ENCODE results near the gene BRI3.

The BRI3 gene

DNA sequence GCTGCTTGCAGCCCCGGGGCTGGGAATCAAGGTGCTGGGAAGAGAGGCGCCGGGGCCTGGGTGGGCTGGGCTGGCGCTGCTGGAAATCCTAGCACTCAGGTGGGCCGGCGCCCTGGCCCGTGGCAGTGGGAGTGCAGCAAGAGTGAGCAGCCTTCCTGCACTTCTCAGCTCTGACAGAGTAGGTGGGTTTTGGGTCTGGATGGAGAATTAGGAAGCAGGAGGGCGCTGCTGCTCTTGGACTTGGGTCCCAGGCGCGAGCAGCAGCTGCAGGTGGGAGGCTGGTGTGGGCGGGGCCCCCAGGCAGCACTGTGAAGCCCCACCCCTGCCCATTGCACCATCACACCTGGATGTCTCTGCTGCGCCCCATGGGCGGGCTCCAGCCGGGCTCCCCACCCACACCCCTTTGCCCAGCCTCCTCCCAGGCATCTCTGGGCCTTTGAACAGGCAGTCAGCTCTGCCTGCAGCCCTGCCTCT, 6.0 kb downstream of the BRI3 start:
- no peak for DNase-seq (ENCODE audit: low read depth)

DNA sequence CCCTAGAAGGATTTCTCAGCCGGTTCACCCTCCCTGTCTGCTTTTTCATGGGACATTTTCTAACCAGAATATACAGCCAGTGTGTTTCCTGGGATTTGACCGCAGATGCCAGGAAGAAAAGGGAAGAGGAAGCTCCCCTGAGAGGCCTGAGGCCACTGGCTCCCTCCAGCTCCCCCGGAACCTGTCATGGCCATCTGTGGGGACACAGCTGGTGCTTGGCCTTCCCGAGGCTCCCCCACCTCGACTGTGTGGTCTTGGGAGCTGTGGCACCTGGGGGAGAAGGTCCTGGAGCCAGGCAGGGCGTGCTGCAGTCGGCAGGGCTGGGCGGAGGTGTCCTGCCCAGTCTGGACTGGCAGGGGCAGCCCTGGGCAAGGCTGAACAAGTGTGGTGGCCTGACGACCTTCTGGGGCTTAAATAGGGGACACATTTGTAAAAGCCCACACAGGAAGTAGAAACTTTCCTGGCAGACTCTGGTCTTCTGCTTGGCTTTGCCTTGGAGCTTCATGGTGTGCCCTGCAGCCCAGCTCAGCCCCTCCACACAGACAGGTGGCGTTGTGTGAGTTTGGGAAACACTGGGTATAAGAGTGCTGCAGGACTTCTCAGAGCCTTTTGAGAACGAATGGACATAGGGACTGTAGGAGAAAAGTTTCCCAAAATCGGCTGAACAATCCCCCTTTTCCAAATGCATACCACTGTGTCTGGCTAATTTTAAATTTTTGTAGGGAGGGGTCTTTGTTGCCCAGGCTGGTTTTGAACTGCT, 6.8 kb downstream of the BRI3 start:
- no peak for DNase-seq (ENCODE audit: low read depth)

DNA sequence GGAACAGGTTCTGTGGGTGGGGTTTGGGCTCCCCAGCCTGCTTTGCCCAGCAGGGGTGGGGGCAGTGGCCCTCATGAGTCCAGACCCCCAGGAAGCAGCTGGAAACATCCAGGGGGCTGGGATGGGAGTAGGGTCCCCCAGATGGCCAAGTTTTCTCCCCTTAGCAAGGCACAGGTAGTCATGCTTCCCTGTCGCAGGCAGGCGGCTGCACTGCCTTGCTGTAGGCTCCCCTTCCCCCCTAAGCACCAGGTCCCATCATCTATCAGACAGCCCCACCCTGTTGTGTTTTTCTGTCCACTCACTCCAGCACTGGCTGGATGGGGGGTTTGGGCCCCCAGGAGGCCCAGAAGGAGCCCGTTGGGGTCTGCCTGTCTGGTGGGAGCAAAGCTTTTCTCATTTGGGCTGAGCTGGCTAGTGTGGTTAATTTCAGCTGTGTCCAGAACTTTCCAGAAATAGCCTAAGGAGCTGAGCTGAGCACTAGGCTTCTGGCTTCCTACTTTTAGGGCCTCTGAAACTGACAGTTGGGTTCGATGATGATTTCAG, 7.9 kb downstream of the BRI3 start:
- no peak for DNase-seq (ENCODE audit: low read depth)

DNA sequence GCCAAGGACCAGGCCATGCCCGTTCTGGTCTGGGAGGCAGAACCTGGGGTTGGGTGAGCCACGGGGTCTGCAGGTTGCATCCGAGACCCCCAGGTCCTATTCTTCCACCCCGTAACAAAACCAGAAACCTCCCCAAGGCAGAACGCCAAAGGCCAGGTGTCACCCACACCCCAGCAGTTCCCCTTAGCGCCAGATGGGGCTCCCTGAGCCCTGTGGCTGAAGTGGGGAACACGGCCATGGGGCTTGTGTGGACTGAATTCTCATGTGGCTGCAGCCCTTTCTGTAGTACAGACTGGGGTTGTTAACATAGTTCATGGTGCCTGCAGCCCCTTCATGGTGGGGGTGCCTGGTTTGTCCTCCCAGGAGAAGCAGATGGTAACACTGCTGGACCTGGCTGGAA, 10.2 kb downstream of the BRI3 start:
- no peak for DNase-seq (ENCODE audit: low read depth)

DNA sequence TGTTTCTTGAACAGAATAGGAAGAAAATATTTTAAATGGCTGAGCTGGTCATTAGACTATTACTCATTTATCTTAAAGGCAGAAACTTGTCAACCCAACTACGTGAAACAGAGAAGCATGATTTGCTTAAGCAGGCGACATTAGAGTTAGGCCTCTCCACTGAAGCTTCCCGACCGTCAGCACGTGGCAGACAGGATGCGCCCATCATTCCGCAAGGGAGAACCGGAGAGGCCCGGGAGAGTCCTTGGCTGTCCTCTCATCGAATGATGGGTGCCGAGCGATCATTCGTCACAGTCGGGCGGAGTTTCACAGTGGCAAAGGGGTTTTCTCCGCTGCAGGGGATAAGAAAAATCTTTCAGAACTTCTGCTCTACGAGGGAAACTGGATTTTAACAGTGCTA, 11.8 kb downstream of the BRI3 start:
- no peak for DNase-seq (ENCODE audit: low read depth)

DNA sequence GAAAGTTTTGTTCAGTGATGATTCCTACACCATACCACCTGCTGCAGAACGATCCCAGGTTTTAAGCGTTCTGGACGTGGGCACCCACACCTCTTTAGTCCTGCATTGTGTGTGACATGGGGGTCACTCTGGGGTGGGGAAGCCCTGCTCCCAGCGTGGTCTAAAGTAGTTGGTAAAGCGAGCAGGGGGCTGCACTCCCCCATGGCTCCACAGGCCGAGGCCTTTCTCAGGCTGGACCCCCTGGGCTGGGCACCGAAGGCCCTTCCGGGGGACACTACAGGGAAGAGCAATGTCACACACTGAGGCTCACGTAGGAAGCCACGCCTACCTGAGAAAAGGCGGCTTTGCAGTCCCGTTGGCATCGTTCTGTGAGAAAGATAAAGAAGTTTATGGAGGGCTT, 12.3 kb downstream of the BRI3 start:
- no peak for DNase-seq (ENCODE audit: low read depth)

DNA sequence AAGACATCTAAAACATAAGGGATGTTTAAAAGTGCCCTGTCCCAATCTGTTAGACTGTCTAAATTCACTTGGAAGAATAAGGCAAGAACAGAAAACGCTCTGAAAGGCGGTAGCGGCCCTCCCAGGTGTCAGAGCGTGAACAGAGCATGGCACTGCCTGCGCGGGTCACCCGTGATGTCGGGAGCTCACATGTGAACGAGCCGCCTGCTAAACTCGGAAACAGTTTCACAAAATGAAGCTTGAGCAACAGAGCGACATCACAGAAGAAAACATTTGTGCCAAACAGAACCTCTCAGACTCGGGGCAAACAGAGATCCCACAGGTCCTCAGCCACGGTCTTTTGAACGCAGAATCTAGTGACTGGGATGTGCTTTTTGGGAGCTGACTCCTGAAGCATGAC, 12.8 kb downstream of the BRI3 start:
- no peak for DNase-seq (ENCODE audit: low read depth)

DNA sequence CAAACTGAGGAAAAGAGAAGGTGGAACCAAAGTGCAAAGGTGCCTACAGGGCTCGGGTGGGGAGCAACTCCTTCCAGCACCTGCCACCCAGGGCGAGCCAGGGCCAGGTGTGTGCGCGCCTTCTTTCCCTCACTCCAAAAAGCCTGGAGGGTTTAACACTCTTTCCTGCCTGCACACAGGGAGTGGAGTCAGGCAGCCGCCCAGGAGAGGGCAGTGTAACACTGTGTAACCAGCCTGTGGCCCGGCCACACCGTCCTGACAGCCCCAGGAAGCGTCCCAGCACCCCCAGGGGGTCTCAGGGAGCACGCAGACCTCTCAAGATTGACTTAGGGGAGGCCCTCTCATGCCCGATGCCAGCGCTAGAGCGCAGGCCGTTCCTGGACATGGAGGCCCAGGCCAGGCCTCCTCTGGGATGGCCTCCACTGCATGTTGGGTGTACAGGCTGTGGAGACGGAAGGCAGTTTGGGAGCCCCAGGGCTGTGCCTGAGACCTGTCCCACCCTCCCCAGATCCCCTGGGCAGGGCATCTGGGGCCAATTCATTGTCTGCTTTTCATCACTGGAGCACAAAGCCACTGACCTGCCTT, 13.4 kb downstream of the BRI3 start:
- no peak for DNase-seq (ENCODE audit: low read depth)

DNA sequence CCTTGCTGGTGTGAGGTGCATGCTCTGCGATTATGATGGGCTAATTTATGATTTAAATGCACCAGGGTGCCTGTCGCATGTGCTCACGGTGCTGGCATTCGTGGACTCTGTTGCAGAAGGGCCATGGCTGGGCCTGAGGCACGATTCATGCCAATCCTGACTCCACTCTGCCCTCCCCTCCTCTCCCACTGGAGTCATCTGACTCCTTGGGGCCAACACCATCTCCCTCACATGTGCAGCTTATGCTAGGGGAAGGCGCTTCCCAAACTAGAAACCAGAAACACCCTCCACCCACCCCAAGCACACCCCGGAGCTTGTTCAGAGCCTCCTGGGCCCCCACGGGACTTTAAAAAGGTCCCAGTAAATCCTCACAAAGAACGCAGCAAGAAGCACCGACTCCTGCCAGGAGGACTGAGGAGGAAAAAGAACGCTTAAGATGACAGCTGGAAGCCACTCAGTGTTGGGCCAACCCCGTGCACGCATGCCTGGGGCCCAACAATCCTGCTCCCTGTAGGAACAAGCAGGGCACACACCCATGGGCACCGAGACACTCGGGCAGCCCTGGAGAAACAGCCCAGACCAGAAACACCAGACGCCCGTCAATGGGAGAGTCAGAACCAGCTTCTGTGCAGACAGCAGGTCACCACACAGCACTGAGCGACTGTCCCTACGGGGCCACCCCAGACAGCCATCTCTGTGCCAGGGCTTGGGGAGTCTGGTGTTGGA, 14.1 kb downstream of the BRI3 start:
- DNase-seq (ENCODE audit: low read depth): no peak

DNA sequence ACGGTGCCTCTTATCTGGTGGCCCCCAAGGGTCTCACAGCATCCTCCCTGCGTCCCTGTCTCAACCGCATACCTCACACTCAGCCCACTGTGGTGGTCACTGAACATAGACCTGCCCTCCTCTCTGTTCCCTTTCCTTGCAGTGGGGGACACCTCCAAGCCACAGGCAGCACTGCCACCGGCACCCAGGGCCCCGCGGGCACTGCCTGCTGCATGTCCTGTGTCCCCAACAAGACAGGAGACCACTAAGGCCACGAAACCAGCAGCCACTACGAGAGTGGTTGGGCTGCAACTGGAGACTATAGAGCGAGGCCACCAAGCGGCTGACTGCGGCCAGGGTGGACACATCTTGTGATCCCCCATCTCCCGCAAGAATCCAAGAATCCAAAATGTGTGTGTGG, 15.3 kb downstream of the BRI3 start:
- no peak for DNase-seq (ENCODE audit: low read depth)

DNA sequence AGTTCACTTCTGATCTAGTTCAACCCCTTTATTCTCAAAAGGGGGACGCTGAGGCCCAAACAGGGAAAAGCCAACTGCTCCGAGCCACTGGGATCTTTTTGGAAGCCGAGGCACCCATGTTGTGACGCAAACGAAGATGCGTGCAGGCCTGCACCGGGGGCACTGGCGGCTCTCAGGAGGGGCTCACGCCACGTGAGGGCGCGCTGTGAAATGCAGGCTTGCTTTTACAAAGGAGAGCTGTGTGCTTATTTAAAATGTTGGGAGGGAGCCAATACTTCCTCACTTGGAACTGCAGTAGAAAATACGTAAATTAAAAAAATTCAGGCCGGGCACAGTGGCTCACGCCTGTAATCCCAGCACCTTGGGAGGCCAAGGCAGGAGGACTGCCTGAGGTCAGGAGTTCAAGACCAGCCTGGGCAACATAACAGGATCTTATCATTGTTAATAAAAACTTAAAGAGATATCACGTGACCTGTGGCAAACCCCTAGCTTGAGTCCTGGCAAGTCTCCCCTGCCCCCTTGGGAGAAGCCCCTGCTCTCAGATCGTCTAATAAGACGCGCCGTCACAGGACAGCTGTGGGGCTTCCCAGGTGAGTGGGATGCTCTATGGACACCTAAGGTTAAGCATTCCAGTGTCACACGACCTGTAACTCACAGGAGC, 16.3 kb downstream of the BRI3 start:
- DNase-seq (ENCODE audit: low read depth): no peak

DNA sequence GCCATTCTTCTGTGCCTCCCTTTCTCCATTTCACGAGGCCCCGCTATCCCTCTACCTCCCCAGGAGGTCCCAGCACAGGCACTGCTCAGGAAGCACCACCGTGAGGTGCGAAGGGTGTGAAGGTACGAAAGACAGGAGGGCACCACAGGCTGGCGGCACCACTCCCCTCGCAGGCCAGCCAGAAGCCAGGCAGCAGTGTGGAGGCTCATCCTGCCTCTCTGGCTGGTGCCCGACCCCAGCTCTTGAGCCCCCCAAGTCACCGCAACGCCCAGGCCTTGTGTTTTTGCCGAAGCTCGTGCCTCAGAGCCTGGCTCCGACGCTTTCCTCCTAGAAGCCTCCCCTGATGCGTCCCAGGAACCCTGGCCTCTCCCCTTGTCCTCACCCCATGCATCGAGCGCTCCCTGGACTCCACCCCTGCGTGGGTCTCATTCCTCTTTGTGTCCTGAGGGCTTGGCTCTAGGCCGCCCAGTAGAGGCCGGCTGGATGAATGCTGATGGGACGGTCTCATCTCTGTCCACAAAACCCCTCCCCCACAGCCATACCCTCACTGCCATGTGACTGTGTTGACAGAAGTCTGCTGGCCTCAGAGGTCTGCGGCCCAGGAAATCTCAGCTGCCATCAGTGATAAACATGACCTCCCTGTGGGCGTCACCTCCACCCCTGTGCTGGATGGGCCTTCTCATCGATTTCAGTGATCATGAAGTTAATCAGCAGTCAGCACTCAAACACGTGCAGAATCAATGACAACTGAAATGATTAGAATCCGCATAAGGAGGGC, 19.3 kb downstream of the BRI3 start:
- DNase-seq (ENCODE audit: low read depth): no peak

DNA sequence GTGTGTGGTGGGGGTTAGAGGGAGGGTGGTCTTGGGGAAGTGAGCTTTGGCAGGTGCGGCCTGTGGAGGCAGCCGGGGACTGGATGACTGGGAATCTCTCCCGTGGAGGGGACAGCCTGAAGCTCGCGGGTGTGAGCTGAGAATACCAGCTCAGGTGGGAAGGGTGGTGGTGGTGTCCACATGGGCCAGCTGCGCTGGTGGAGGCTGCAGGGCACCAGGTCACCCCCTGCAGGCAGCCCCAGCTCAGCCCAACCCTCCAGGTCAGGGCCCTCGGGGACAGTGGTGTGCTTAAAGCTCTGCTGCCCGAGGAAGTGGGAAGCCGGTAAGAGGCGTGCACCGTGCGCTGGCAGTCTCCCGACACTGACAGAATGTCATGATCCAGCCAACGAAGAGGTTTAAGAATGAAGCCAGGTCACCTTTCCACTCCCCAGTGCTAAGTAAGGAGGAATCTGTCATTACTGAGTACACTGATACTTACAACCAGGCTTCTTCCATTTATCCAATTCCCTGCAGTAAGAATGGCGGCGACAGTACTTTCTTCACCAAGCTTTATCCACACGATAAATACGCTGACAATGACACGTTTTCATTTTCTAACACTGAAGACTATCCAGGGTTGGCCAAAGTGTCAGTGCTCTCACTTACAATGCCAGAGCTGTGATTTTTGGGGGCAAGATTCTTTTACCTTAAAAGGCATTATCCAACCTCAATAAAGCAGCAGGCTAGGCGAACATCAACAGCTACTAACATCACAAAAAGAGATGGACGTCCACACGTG, 20.4 kb downstream of the BRI3 start:
- DNase-seq (ENCODE audit: low read depth): no peak

DNA sequence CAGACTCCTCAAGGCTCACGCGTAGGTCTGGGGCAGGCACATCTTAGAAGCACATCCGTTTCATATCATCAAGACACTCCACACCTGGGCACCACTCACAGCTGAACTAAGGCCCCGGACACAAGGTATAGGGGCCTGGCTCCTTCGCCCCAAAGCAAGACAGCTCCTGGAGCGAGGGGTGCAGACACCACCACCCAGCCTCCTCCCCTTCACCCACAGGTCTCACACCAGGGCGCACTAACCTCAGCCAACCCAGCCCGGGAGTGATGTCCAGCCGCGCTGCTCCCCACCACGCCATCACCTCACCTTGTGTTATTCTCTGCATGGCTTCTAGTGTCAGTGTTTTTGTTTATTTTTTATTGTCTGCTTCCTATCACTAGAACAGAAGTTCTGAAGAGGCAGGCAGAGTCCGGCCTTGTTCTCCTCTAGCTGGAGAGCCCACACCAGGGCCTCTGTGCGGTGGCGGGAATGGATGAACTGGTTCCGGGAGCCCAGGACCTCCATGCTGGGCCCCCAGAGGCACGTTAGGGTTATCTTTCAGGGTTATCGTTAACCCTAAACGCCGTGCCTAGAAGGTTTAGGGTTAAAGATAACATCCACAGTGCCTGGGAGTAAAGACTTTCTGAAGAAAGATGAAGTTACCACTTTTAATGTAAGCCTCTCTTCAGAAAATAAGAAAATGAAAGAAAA, 21.8 kb downstream of the BRI3 start:
- no peak for DNase-seq (ENCODE audit: low read depth)

DNA sequence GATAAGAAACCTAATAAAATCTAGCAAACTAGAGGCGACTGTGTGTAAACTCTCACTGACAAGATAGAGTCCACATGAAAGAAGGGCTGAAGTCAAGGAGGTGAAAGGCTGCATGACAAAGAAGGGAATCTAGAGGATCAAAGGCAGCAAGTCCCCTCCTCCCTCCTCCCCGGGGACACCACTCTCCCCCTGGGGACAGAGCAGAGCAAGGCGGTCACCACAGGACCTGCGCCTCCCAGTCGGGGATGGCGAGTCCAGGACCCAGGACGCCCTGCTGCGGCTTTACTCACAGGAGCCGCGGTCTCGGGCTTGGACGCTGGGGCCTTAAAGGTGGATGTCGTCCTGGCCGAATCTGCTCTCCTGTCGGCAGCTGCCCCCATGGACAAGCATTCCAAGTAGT, 22.4 kb downstream of the BRI3 start:
- DNase-seq (ENCODE audit: low read depth): no peak

DNA sequence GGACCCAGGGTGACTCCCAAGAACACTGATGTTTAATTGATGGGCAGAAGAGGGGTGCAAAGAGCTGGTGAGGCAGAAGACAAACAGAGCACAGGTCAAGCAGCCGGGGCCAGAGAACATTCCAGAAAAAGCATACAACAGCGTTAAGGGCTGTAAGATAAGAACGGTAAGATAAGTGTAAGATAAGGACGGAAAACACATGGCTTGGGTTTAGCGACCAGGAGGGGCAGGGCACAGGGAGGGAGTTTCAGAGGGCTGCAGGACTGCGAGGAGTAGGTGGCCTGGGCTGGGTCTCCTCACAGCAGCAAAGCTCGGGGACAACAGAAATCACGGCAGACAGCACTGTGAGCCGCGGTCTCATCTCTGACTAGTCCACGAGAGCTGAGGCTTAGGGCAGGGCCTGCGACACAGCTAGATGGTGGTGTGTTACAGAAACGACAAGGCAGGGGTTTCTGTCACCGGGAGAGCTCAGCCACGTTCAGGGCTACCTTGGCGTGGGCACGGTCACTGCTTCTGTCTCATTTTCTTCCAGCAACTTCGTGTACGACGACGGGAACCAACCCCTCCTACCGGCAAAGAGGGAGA, 24.6 kb downstream of the BRI3 start:
- DNase-seq (ENCODE audit: low read depth): no peak

DNA sequence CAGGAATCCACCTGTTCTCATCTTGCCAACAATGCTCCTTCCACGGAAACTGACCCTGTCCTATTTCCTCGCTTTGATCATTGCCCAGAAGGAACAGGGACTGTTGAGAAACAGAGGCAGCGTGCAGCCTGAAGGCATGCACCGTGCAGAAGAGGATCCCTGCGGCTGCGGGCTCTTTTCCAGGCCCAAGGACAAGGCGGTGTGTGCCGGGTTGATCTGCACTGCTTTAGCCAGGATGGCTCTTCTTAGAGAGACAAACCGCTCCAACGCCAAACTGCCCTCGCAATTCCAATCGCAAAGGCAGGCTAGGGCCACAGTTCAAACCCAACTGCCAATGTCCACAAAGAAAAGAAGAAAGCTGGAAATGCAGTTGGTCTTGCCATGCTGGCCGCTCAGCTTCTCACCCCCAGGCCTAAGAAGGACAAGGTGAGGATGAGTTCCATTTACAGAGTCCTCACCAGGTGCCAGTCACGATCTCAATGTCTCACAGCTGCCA, 26.5 kb downstream of the BRI3 start:
- DNase-seq (ENCODE audit: low read depth): no peak

DNA sequence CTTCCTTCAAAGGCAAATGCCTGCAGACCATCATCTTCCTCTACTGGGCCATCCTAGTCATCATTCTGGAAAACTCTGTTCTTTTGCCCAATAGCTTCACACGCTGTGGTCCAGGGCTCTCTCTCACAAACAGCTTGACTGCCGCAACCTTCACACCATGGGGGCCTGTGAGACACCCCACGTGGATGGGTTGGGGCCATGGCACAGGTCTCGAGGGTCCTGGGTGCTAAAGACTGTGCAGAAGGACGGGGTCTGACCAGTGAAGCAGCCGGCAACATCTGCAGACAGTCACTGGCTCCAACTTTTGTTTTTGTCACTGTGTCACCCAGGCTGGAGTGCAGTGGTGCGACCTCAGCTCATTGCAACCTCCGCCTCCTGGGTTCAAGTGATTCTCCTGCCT, 28.1 kb downstream of the BRI3 start:
- DNase-seq (ENCODE audit: low read depth): no peak

DNA sequence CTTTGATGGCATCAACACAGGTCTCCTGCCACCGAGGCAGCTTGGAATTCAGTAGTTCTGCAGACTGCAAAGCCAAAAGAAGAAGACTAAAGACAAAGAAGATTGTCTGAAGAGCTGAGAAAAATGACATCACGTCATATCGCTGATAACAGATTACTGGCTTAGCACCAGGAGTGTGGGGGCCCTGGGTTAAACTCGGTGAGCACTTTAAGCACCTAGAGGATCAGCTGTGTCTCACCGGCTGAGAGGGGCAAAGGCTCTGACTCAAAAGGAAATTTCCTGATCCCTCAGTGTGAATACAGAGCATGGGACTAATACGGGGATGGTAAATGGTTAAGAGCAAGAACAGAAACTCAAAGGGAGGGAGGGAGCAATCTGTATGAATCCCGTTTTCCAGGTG, 30.7 kb downstream of the BRI3 start:
- DNase-seq (ENCODE audit: low read depth): no peak

DNA sequence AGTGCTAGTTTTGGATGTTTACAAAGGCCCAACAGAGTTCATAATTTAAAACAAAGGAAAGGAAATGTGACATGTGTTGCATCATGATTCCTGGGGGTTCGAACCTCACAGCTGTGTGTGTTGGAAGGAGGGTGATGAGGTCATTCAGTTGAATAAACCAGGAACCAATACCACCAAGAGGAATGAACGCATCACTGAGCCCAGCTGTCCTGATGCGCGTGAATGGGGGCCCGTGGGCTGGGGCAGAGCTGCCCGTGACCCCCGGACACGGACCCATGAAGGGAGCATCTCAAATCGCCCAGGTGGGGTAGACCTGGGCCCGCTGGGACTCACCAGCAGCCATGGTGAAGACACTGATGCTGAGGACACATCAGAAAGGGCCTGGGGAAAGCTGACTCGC, 33.0 kb downstream of the BRI3 start:
- no peak for DNase-seq (ENCODE audit: low read depth)

Data from activated T-helper 9 cell treated with anti-CD3 and anti-CD28 coated beads, Interleukin-2, amount 50 U/mL, for 16 hours (primary cell).